Measurements from ENCODE around the gene MMD2. TPM values are rescaled to one million over a fixed set of nuclear protein-coding genes. Genes with fewer than 3 reads are reported as not detected.

The MMD2 gene
- total RNA-seq, 4 donors from 2014 or later = not detected

GRCh38 chr7:4861227-4861626 is 97.8 kb downstream of the MMD2 start:
- 83 to 89% methylated on average over 11 of the region's 11 CpGs for WGBS, 2 donors
- peak overlapping the region; percentile 8 to 58 (median 38) for H3K4me3 ChIP-seq
- TF ChIP-seq POLR2A (IDR thresholded peaks at IDR 0.05) (no peak), CTCF (IDR thresholded peaks at IDR 0.05) (no peak)

GRCh38 chr7:4857189-4857588 is 101.8 kb downstream of the MMD2 start:
- H3K36me3 ChIP-seq = no peaks in the 10 kb centered on the region
- intact Hi-C loops (cut with DNase I) = no loop called here
- WGBS, 2 donors = 52 to 54% methylated on average over 3 of the region's 3 CpGs
- no peak for DNase-seq
- no peak overlapping the region for H3K27ac ChIP-seq
- peaks cover 0 to 5% (median 0%) of the 10 kb centered on the region in 3 donors for H3K4me1 ChIP-seq
- peaks cover 0 to 19% (median 2%) of the 10 kb centered on the region in 4 donors for H3K27me3 ChIP-seq
- H3K4me3 ChIP-seq = no peak overlapping the region
- TF ChIP-seq POLR2A (IDR thresholded peaks at IDR 0.05) (no peak), CTCF (IDR thresholded peaks at IDR 0.05) (no peak)
- H3K9me3 ChIP-seq = peaks cover 0 to 3% (median 0%) of the 10 kb centered on the region in 3 donors

More at GRCh38 chr7:4861227-4861626, 97.8 kb downstream of the MMD2 start:
- intact Hi-C loops (cut with DNase I) = no loop called here
- no peaks in the 10 kb centered on the region for H3K9me3 ChIP-seq
- DNase-seq = no peak
- H3K36me3 ChIP-seq = no peaks in the 10 kb centered on the region
- H3K4me1 ChIP-seq = peaks cover 0 to 5% (median 0%) of the 10 kb centered on the region in 3 donors
- peaks cover 0 to 45% (median 2%) of the 10 kb centered on the region in 4 donors for H3K27me3 ChIP-seq
- no peak overlapping the region for H3K27ac ChIP-seq

- H3K27me3 ChIP-seq = peaks cover 0 to 12% (median 0%) of the 10 kb centered on the region in 4 donors
- DNase-seq = no peak
- intact Hi-C loops (cut with DNase I) = no loop called here
- H3K9me3 ChIP-seq = peaks cover 0 to 7% (median 0%) of the 10 kb centered on the region in 3 donors
- no peak overlapping the region for H3K4me3 ChIP-seq
- no peaks in the 10 kb centered on the region for H3K4me1 ChIP-seq
- H3K36me3 ChIP-seq = no peaks in the 10 kb centered on the region
- H3K27ac ChIP-seq = no peak overlapping the region
- WGBS, 2 donors = 69 to 72% methylated on average over 10 of the region's 10 CpGs
- TF ChIP-seq CTCF (IDR thresholded peaks at IDR 0.05) = no peak
- no peak for TF ChIP-seq POLR2A (IDR thresholded peaks at IDR 0.05)
Observed at GRCh38 chr7:4856336-4857057, 102.5 kb downstream of the MMD2 start.

Small RNA genes within 50 kb of the gene (small RNA-seq; reads per million reads assigned to genes)
- gene AC092032.1 = 0 reads per million in 4 donors

Other genes with a start within 250 kb of the MMD2 start
- gene AP5Z1, start 183.6 kb downstream of the MMD2 start, total RNA-seq = 10 to 100 TPM; 11.2 to 32.8 (median 23.8) TPM
- under 1 TPM in 1 of 4 donors, not detected in 3; 0.38 TPM for gene PAPOLB, start 97.2 kb downstream of the MMD2 start, total RNA-seq
- 1 to 10 TPM in 2 of 4 donors, under 1 TPM in 1, not detected in 1; 0.35 to 3.1 (median 1.8) TPM for gene RADIL, start 75.5 kb downstream of the MMD2 start, total RNA-seq
- 10 to 100 TPM in 2 of 4 donors, 1 to 10 TPM in 2; 7.7 to 13.0 (median 10.0) TPM for gene RBAK, start 86.7 kb upstream of the MMD2 start, total RNA-seq
- 10 to 100 TPM; 31.5 to 51.7 (median 43.2) TPM for gene WIPI2, start 231.0 kb upstream of the MMD2 start, total RNA-seq